Stimulated activated CD4-positive, alpha-beta T cell treated with anti-CD3 and anti-CD28 coated beads, Interleukin-4, amount 100 ng/mL, for 24 hours (primary cell): Measurements from ENCODE around the gene NRXN2.
A peak's percentile ranks its signal among the peaks of the same experiment; 100 is the strongest.

ENCODE experiments used
- DNase-seq: peaks from one replicate; pipeline ENCODE4 v3.0.0-alpha.2; 2020

The NRXN2 gene

GRCh38 chr11:64723117-64723906 is at the start of gene NRXN2:
TSS of gene NRXN2 (minus strand) at chr11:64723197. CDS start at chr11:64713699, 9,498 bp downstream.
- peak; percentile 88 for DNase-seq

GRCh38 chr11:64772303-64773018 is 49.5 kb upstream of the NRXN2 start:
- DNase-seq = no peak

- DNase-seq = no peak
Measured at GRCh38 chr11:64771861-64772260, 48.9 kb upstream of the NRXN2 start.

GRCh38 chr11:64770120-64770519 is 47.1 kb upstream of the NRXN2 start:
- no peak for DNase-seq

- no peak for DNase-seq
Measured at GRCh38 chr11:64769283-64769682, 46.3 kb upstream of the NRXN2 start.

GRCh38 chr11:64768300-64768694 is 45.3 kb upstream of the NRXN2 start:
- no peak for DNase-seq

- DNase-seq = peak; percentile 88
Measured at GRCh38 chr11:64767344-64768299, 44.6 kb upstream of the NRXN2 start.

- DNase-seq = no peak
Measured at GRCh38 chr11:64766881-64767280, 43.9 kb upstream of the NRXN2 start.

GRCh38 chr11:64765851-64766665 is 43.1 kb upstream of the NRXN2 start:
- DNase-seq = no peak

GRCh38 chr11:64765291-64765850 is 42.4 kb upstream of the NRXN2 start:
- DNase-seq = no peak

GRCh38 chr11:64764753-64765152 is 41.8 kb upstream of the NRXN2 start:
- DNase-seq = no peak

GRCh38 chr11:64764040-64764611 is 41.1 kb upstream of the NRXN2 start:
- DNase-seq = peak; percentile 51

- DNase-seq = no peak
Measured at GRCh38 chr11:64763526-64764039, 40.6 kb upstream of the NRXN2 start.

GRCh38 chr11:64762674-64763525 is 39.9 kb upstream of the NRXN2 start:
- no peak for DNase-seq

- DNase-seq = no peak
Measured at GRCh38 chr11:64762277-64762673, 39.3 kb upstream of the NRXN2 start.

GRCh38 chr11:64760759-64761420 is 37.9 kb upstream of the NRXN2 start:
- DNase-seq = no peak

GRCh38 chr11:64759722-64760719 is 37.0 kb upstream of the NRXN2 start, which contains the start of gene PYGM:
TSS of gene PYGM (minus strand) at chr11:64759974. CDS start at chr11:64759898, 76 bp downstream.
- DNase-seq = no peak

GRCh38 chr11:64759131-64759721 is 36.2 kb upstream of the NRXN2 start:
- DNase-seq = no peak
